Naive B cell (primary cell): ENCODE measurements around the gene KHNYN. TPM values are rescaled to one million over a fixed set of nuclear protein-coding genes. Genes with fewer than 3 reads are reported as not detected.
"Not testable (repeated sequence)": the region's sequence is repeated elsewhere in the genome, so short reads cannot be mapped to it uniquely, and the experiment has no call there.

Experiments
- ATAC-seq, 2 donors: fragments of 150-1000 bp; cut with Tn5 transposase; 2 replicates each; pipeline ENCODE4 v1.10.0; 2021; ENCODE audit warnings: low read depth in 2 of 2, mild to moderate bottlenecking in 2 of 2, moderate library complexity in 2 of 2
- DNase-seq: peaks from one replicate; pipeline ENCODE4 v3.0.0; 2022
- H3K27ac Mint-ChIP-seq, 6 donors: one replicate each; pipeline ENCODE4 v1.8.0; 2020 to 2022; ENCODE audit warnings: mild to moderate bottlenecking in 6 of 6, mixed read lengths in 6 of 6, moderate library complexity in 5 of 6, inconsistent platforms in 2 of 6
- H3K27me3 Mint-ChIP-seq, 3 donors: one replicate each; pipeline ENCODE4 v1.8.0; 2021 to 2022; ENCODE audit warnings: mixed read lengths in 3 of 3, mild to moderate bottlenecking in 1 of 3
- H3K36me3 Mint-ChIP-seq, 2 donors: one replicate each; pipeline ENCODE4 v1.8.0; 2020 to 2022; ENCODE audit warnings: mixed read lengths in 2 of 2, inconsistent platforms in 1 of 2, mild to moderate bottlenecking in 1 of 2
- H3K4me1 Mint-ChIP-seq, 3 donors: one replicate each; pipeline ENCODE4 v1.8.0; 2020 to 2022; ENCODE audit warnings: mixed read lengths in 3 of 3, inconsistent platforms in 1 of 3, mild to moderate bottlenecking in 1 of 3, moderate library complexity in 1 of 3
- H3K4me3 Mint-ChIP-seq, 8 donors: one replicate each; pipeline ENCODE4 v1.8.0; 2020 to 2022; ENCODE audit warnings: mild to moderate bottlenecking in 8 of 8, mixed read lengths in 8 of 8, moderate library complexity in 8 of 8, inconsistent platforms in 2 of 8
- H3K9me3 Mint-ChIP-seq, 7 donors: one replicate each; pipeline ENCODE4 v1.8.0; 2020 to 2022; ENCODE audit warnings: mixed read lengths in 7 of 7, mild to moderate bottlenecking in 5 of 7, inconsistent platforms in 2 of 7, moderate library complexity in 1 of 7
- polyA plus RNA-seq, 6 donors: library from polyadenylated mRNA; unstranded; fragments of 300-500 nt; fragmentation: Illumina TruSeq; gene quantifications; one replicate each; pipeline ENCODE4 v1.2.3, GENCODE V29; 2021; ENCODE audit warnings: low read depth in 6 of 6

KHNYN gene
- polyA plus RNA-seq, 6 donors from 2014 or later: 22.8 to 39.8 (median 24.0) TPM

DNA sequence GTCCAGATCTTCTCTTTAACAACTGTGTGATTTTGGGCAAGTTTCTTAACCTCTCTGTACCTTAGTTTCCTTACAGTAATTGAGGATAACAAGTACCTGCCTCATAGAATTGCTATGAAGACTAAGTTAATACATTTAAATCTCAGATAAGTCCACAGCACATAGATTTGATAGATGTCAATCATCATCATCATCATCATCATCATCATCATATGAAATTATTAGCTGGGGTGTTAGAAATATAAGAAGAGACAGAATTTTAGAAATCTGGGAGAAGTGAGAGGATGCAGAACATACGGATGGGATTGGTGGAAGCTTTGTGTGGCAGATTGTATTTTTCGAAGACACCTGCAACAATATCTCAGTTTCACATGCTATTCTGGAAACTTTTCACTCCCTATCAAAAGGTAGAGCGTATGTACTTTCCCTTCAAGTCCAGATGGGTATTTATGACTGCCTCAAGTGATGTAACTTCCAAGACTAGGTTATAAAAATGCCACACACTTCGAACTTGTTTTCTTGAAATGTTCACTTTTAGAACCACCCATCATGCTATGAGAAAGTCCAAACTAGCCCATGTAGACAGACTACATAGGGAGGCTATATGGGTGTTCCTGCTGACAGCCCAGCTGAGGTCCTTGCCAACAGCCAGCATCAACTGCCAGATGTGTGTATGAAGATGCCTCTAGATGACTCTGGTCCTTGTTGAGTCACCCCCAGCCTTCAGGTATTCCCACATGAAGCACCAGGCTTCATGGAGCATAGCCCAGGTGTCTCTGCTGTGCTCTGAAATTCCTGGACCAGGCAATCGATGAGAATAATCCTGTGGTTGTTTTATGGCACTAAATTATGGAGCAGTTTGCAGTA lies 33.5 kb downstream of the KHNYN start:
- Mint-ChIP-seq H3K36me3 (peaks cover 7 to 8% of the 10 kb centered on the region in 2 donors), H3K27ac (peak overlapping the region in 1 of 6 donors; percentile 49), H3K27me3 (peaks cover 0 to 20% (median 0%) of the 10 kb centered on the region in 3 donors), H3K4me1 (peaks cover 4 to 9% (median 6%) of the 10 kb centered on the region in 3 donors), H3K9me3 (peaks cover 0 to 3% (median 0%) of the 10 kb centered on the region in 7 donors), H3K4me3 (no peak overlapping the region)
- ATAC-seq: no peak
- no peak for DNase-seq

- peaks cover 0 to 19% (median 0%) of the 10 kb centered on the region in 3 donors for H3K27me3 Mint-ChIP-seq
- ATAC-seq (no peak), DNase-seq (no peak)
- no peak overlapping the region for H3K4me3 Mint-ChIP-seq
- H3K9me3 Mint-ChIP-seq: peaks cover 0 to 3% (median 0%) of the 10 kb centered on the region in 7 donors
- peaks cover 7 to 8% of the 10 kb centered on the region in 2 donors for H3K36me3 Mint-ChIP-seq
- H3K4me1 Mint-ChIP-seq: peaks cover 4 to 9% (median 6%) of the 10 kb centered on the region in 3 donors
- H3K27ac Mint-ChIP-seq: peak overlapping the region in 1 of 6 donors; percentile 83
These were observed 34.4 kb downstream of the KHNYN start for GRCh38 chr14:24463884-24464785.

DNA sequence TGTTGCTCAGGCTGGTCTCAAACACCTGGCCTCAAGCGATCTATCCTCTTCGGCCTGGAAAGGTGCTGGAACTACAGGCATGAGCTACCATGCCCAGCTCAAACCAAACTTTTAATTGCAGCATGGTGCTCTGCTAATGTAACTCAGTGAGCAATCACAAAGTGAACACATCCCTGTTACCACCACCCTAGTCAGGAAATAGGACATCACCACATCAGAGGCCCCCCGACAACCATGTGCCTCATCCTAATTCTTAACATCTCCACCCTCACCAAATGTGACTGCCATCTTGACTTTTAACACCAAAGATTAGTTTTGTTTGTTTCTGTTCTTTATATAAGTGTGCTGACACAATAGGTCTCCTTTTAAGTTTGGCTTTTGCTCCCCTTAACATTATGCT lies 35.6 kb downstream of the KHNYN start:
- peak overlapping the region in 1 of 6 donors; percentile 27 for H3K27ac Mint-ChIP-seq
- DNase-seq (no peak), ATAC-seq (no peak)
- H3K9me3 Mint-ChIP-seq: peaks cover 0 to 5% (median 0%) of the 10 kb centered on the region in 7 donors
- peaks cover 7 to 8% of the 10 kb centered on the region in 2 donors for H3K36me3 Mint-ChIP-seq
- peaks cover 0 to 14% (median 0%) of the 10 kb centered on the region in 3 donors for H3K27me3 Mint-ChIP-seq
- peaks cover 4 to 9% (median 6%) of the 10 kb centered on the region in 3 donors for H3K4me1 Mint-ChIP-seq
- no peak overlapping the region for H3K4me3 Mint-ChIP-seq

- H3K27ac Mint-ChIP-seq: no peak overlapping the region
- peaks cover 0 to 14% (median 4%) of the 10 kb centered on the region in 3 donors for H3K27me3 Mint-ChIP-seq
- peaks cover 7 to 8% of the 10 kb centered on the region in 2 donors for H3K36me3 Mint-ChIP-seq
- no peak for ATAC-seq
- peaks cover 4 to 9% (median 6%) of the 10 kb centered on the region in 3 donors for H3K4me1 Mint-ChIP-seq
- H3K9me3 Mint-ChIP-seq: peaks cover 0 to 8% (median 0%) of the 10 kb centered on the region in 7 donors
- H3K4me3 Mint-ChIP-seq: no peak overlapping the region
- no peak for DNase-seq
These were observed 36.1 kb downstream of the KHNYN start for GRCh38 chr14:24465805-24466204.

GRCh38 chr14:24470450-24470849 lies 40.7 kb downstream of the KHNYN start:
- peaks cover 8 to 12% of the 10 kb centered on the region in 2 donors for H3K36me3 Mint-ChIP-seq

GRCh38 chr14:24473211-24473610 lies 43.5 kb downstream of the KHNYN start:
- Mint-ChIP-seq H3K4me3 (no peak overlapping the region), H3K4me1 (no peaks in the 10 kb centered on the region), H3K27me3 (peaks cover under 1 to 7% (median 3%) of the 10 kb centered on the region in 3 donors), H3K27ac (no peak overlapping the region), H3K36me3 (peaks cover 0 to 5% of the 10 kb centered on the region in 2 donors), H3K9me3 (peaks cover 0 to 14% (median 3%) of the 10 kb centered on the region in 7 donors)
- no peak for DNase-seq
- no peak for ATAC-seq

More at GRCh38 chr14:24470450-24470849, 40.7 kb downstream of the KHNYN start:
- Mint-ChIP-seq H3K27me3 (peaks cover 3 to 14% (median 7%) of the 10 kb centered on the region in 3 donors), H3K9me3 (peaks cover 0 to 14% (median 3%) of the 10 kb centered on the region in 7 donors)
- H3K27ac Mint-ChIP-seq, H3K4me1 Mint-ChIP-seq, H3K4me3 Mint-ChIP-seq, DNase-seq, ATAC-seq: not testable (repeated sequence)

DNA sequence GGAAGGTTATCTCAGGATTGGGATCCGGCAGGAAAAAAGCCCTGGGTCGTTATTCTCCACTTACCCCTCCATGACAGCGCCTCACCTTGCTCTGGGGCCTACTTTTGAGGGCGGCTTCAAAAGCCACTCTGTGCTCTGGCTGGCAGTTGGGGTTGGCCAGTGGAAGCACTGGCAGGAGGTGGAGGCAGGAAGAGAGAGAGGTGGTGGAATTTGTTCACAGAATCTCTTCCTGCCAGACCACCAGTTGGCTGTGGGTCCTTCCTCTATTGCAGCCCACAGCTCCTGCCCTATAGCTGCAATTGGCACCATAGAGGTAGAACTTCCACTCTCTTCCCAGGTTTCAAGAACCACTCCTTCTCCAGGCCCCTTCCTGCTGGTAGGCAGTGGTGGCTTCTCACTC lies 45.5 kb downstream of the KHNYN start:
- Mint-ChIP-seq H3K4me3 (no peak overlapping the region), H3K27ac (no peak overlapping the region)
- ATAC-seq: no peak

DNA sequence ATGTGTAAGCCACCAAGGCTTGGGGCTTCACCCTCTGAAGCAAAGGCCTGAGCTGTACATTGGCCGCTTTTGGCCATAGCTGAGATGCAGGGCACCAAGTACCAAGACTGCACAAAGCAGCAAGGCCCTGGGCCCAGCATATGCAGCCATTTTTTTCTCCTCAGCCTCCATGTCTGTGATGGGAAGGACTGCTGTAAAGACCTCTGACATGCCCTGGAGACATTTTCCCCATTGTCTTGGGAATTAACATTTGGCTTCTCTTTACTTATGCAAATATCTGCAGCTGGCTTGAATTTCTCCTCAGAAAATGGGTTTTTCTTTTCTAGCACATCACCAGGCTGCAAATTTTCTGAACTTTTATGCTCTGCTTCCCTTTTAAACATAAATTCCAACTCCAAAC lies 50.2 kb downstream of the KHNYN start:
- not testable (repeated sequence) for H3K4me3 Mint-ChIP-seq, H3K9me3 Mint-ChIP-seq, ATAC-seq, DNase-seq, H3K36me3 Mint-ChIP-seq, H3K27ac Mint-ChIP-seq, H3K27me3 Mint-ChIP-seq
- peaks cover 15 to 17% (median 15%) of the 10 kb centered on the region in 3 donors for H3K4me1 Mint-ChIP-seq

More for the DNA sequence above, 45.5 kb downstream of the KHNYN start:
- Mint-ChIP-seq H3K36me3 (peaks cover 0 to 5% of the 10 kb centered on the region in 2 donors), H3K9me3 (peaks cover 0 to 11% (median 4%) of the 10 kb centered on the region in 7 donors), H3K27me3 (peaks cover 0 to 15% (median 3%) of the 10 kb centered on the region in 3 donors), H3K4me1 (no peaks in the 10 kb centered on the region)
- DNase-seq: no peak

- no peaks in the 10 kb centered on the region for H3K36me3 Mint-ChIP-seq
- DNase-seq (peak; percentile 3), ATAC-seq (peak; percentile 63 to 67)
- peaks cover 0 to 2% (median 0%) of the 10 kb centered on the region in 7 donors for H3K9me3 Mint-ChIP-seq
- H3K4me3 Mint-ChIP-seq: peak overlapping the region in 7 of 8 donors; percentile 34 to 91 (median 73)
- peak overlapping the region in 3 of 6 donors; percentile 32 to 95 (median 74) for H3K27ac Mint-ChIP-seq
- peaks cover 0 to 8% (median 0%) of the 10 kb centered on the region in 3 donors for H3K27me3 Mint-ChIP-seq
- H3K4me1 Mint-ChIP-seq: peaks cover 15 to 17% (median 15%) of the 10 kb centered on the region in 3 donors
These were observed 52.0 kb downstream of the KHNYN start for GRCh38 chr14:24481622-24482324.

DNA sequence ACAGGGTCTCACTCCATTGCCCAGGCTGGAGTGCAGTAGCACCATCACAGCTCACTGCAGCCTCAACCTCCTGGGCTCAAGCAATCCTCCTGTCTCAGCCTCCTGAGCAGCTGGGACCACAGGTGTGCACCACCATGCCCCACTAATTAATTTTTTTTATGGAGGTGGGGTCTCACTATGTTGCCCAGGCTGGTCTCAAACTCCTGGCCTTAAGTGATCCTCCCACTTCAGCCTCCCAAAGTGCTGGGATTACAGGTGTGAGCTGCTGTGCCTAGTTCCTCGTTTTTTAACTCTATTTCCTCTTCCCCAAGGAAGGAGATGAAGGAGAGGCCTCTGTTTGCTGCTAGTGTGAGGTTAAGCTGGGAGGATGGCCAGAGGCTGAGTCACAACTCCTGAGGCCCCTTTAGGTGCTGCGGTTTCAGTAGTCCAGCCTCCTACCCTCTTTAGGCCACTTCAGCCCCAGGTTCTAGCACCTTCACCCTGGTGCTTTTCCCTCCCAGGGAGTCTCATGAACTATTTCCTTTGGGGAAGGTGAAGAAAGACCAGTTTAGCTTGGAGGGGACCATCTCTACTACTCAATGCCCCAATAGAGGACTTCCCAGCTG lies 53.0 kb downstream of the KHNYN start:
- not testable (repeated sequence) for ATAC-seq, H3K9me3 Mint-ChIP-seq, H3K27ac Mint-ChIP-seq, H3K27me3 Mint-ChIP-seq, DNase-seq, H3K4me3 Mint-ChIP-seq, H3K36me3 Mint-ChIP-seq
- peaks cover 15 to 17% (median 15%) of the 10 kb centered on the region in 3 donors for H3K4me1 Mint-ChIP-seq

GRCh38 chr14:24483604-24484252 lies 54.0 kb downstream of the KHNYN start:
- Mint-ChIP-seq H3K4me1 (peaks cover 15 to 17% (median 15%) of the 10 kb centered on the region in 3 donors), H3K36me3 (no peaks in the 10 kb centered on the region), H3K27ac (no peak overlapping the region), H3K27me3 (peaks cover 0 to 7% (median 0%) of the 10 kb centered on the region in 3 donors), H3K4me3 (peak overlapping the region in 1 of 8 donors; percentile 47), H3K9me3 (peaks cover 0 to 1% (median 0%) of the 10 kb centered on the region in 7 donors)
- peak; percentile 41 to 61 for ATAC-seq
- DNase-seq: no peak
